Measurements from ENCODE around the gene PCSK4.

DNA sequence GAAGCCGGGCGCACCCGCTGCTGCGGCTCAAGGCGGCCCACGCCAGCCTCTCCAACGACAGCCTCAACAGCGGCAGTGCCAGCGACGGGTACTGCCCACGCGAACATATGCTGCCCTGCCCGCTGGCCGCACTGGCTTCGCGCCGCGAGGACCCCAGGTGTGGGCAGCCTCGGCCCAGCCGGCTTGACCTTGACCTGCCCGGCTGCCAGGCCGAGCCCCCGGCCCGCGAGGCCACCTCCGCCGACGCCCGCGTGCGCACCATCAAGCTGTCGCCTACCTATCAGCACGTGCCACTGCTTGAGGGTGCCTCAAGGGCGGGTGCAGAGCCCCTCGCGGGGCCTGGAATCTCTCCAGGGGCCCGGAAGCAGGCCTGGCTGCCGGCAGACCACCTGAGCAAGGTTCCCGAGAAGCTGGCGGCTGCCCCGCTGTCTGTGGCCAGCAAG lies 24.1 kb downstream of the PCSK4 start:
- TF ChIP-seq, protein P1, sequence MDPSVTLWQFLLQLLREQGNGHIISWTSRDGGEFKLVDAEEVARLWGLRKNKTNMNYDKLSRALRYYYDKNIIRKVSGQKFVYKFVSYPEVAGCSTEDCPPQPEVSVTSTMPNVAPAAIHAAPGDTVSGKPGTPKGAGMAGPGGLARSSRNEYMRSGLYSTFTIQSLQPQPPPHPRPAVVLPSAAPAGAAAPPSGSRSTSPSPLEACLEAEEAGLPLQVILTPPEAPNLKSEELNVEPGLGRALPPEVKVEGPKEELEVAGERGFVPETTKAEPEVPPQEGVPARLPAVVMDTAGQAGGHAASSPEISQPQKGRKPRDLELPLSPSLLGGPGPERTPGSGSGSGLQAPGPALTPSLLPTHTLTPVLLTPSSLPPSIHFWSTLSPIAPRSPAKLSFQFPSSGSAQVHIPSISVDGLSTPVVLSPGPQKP (IDR thresholded peaks at IDR 0.05; ENCODE audit: borderline replicate concordance, low read depth, low read length), result no peak
- TF ChIP-seq SMC3 (IDR thresholded peaks at IDR 0.05; ENCODE audit: low read depth, low read length) (no peak), MAZ (IDR thresholded peaks at IDR 0.05; ENCODE audit: borderline replicate concordance, low read depth, low read length) (no peak), RFX5 (IDR thresholded peaks at IDR 0.05; ENCODE audit: low read depth, low read length) (no peak)
- TF ChIP-seq, protein P2, sequence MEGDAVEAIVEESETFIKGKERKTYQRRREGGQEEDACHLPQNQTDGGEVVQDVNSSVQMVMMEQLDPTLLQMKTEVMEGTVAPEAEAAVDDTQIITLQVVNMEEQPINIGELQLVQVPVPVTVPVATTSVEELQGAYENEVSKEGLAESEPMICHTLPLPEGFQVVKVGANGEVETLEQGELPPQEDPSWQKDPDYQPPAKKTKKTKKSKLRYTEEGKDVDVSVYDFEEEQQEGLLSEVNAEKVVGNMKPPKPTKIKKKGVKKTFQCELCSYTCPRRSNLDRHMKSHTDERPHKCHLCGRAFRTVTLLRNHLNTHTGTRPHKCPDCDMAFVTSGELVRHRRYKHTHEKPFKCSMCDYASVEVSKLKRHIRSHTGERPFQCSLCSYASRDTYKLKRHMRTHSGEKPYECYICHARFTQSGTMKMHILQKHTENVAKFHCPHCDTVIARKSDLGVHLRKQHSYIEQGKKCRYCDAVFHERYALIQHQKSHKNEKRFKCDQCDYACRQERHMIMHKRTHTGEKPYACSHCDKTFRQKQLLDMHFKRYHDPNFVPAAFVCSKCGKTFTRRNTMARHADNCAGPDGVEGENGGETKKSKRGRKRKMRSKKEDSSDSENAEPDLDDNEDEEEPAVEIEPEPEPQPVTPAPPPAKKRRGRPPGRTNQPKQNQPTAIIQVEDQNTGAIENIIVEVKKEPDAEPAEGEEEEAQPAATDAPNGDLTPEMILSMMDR (conservative IDR thresholded peaks at IDR 0.05; ENCODE audit: low read depth, low read length), result no peak

Data from IMR-90 (cell line).